HG03095 (cell line): Measurements from ENCODE around the gene DPF3.

Experiments used
- ATAC-seq: cut with Tn5 transposase; IDR thresholded peaks from one replicate; pipeline ENCODE4 v1.9.1; 2021; ENCODE audit warnings: moderate library complexity; ENCODE audit not compliant: unreplicated experiment

Gene DPF3

DNA sequence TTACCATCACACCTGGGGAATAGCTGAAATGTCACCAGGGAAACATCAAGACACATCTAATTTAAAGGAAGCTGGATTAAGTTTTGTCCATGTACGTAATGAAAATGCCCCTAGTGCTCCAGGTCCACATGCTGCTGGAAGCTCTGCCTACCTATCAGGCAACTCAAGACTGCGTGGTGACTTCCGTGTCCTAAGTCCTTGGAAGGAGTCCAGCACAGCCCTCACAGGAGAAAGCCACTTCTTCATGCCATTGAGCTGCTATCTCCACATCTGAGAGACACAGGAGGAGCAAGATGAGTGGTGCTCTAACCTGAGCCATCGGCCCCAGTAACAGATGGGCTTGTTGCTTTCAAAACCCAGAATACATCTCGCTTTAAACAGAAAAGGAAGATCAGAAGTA lies 316.4 kb downstream of the DPF3 start:
- no peak for ATAC-seq

DNA sequence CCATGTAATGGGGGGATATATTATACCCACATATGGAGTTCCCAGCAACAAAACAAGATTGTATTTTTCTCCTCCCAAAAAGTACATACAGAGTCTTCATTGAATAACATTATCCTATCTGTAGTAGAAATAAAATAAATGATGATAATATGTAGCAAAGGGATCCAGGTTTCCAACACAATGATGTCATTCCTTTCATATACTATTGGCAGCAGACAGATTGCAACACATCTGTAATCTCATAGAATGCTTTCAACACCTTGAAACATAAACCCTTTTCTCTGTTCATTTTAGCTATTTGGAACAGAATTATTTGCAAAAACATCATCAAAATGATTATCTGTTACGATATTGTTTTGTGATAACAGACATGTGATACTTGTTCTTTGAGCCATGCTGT lies 317.6 kb downstream of the DPF3 start:
- ATAC-seq, result no peak

DNA sequence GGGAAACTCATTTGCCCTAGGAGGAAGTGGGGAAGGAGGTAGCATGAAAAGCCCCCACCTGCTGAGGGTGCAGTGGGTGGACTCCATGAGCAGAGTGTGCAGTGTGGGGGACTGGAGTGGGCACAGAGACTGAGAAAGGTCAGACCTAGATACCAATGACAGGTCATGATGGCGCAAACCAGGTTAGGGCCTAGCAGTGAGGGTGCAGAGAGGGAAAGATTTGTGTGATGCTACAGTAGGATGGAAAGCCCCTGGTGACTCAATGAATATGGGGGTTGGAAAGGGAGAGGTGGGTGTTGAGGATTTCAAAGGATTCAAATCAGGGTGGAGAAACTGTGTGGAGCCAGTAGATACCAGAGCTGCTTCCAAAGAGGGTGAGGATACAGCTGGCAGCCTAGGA lies 319.2 kb downstream of the DPF3 start:
- ATAC-seq, result no peak

DNA sequence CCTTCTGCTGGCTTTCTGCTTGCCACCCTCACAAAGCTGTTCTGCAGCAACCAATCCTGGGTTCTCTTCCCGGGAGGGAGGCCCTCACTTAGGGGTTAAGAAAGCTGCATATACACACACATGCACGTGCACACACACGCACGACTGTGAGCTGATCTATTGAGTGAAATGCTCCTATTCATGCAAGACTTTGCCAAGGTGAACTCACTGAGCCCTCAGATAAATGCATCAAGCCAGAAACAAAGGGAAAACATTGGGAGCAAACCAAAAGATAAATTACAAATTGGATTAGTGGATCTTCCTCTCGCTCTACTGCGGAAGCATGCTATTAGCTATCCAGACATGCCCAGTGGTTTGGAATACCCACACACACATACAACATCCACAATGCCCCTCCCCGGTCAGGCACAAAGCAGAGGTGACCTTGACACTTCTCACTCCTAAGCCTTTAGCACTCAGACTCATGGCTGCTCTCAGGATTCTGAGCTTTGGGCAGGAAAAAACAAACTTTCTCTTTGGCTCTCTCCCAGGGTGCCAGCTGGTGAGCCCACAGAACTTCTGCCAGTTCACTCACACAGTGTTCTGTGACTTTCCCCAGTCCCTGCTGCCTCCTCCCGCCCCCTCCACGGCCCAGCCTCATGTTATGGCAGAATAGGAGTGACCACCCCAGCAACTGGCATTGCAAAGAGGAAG lies 320.0 kb downstream of the DPF3 start:
- no peak for ATAC-seq
